Lung microvascular endothelial cell (primary cell): Measurements from ENCODE around the gene TRABD2A. TPM values are rescaled to one million over a fixed set of nuclear protein-coding genes. Genes with fewer than 3 reads are reported as not detected.
"Not testable (repeated sequence)": the region's sequence is repeated elsewhere in the genome, so short reads cannot be mapped to it uniquely, and the experiment has no call there.

Experiments used
- DNase-seq, 2 donors: peaks; one replicate each; pipeline versions ENCODE4 v3.0.0 to v3.0.0-alpha.2; 2010; ENCODE audit warnings: low read depth in 2 of 2
- total RNA-seq: library from RNA; depleted of rRNA; stranded (reverse); fragments of >200 nt; gene quantifications from 2 replicates; pipeline ENCODE4 v1.2.1, GENCODE V29; 2014

Gene TRABD2A
- total RNA-seq = 0.87 and 0.99 TPM in 2 replicates

GRCh38 chr2:84880645-84881521 lies at the start of gene TRABD2A:
Gene TRABD2A (minus strand): TSS chr2:84881084. CDS start chr2:84881039, 45 bp downstream.
- no peak for DNase-seq

- no peak for DNase-seq
Observed at GRCh38 chr2:84927275-84927627, 46.4 kb upstream of the TRABD2A start.

- peak; percentile 93 for DNase-seq
Observed at GRCh38 chr2:84925724-84926376, 45.0 kb upstream of the TRABD2A start.

GRCh38 chr2:84925336-84925723 lies 44.4 kb upstream of the TRABD2A start:
- no peak for DNase-seq

GRCh38 chr2:84924173-84925106 lies 43.6 kb upstream of the TRABD2A start:
- DNase-seq = peak; percentile 91 to 93

- no peak for DNase-seq
Observed at GRCh38 chr2:84923009-84923408, 42.1 kb upstream of the TRABD2A start.

- DNase-seq = peak; percentile 97
Observed at GRCh38 chr2:84919885-84920580, 39.1 kb upstream of the TRABD2A start.

- no peak for DNase-seq
Observed at GRCh38 chr2:84918430-84918829, 37.5 kb upstream of the TRABD2A start.

GRCh38 chr2:84917821-84918220 lies 36.9 kb upstream of the TRABD2A start:
- DNase-seq = not testable (repeated sequence)

GRCh38 chr2:84915675-84916074 lies 34.8 kb upstream of the TRABD2A start:
- not testable (repeated sequence) for DNase-seq

GRCh38 chr2:84914334-84914733 lies 33.5 kb upstream of the TRABD2A start:
- no peak for DNase-seq

- DNase-seq = no peak
Observed at GRCh38 chr2:84912984-84913383, 32.1 kb upstream of the TRABD2A start.

GRCh38 chr2:84911135-84911678 lies 30.3 kb upstream of the TRABD2A start:
- DNase-seq = no peak

- DNase-seq = no peak
Observed at GRCh38 chr2:84908948-84909713, 28.2 kb upstream of the TRABD2A start.

GRCh38 chr2:84906900-84907714 lies 26.2 kb upstream of the TRABD2A start:
- DNase-seq = peak; percentile 83 to 93

GRCh38 chr2:84906108-84906899 lies 25.4 kb upstream of the TRABD2A start:
- peak; percentile 45 to 46 for DNase-seq

- DNase-seq = peak; percentile 89 to 92
Observed at GRCh38 chr2:84905181-84906107, 24.6 kb upstream of the TRABD2A start, which contains the start of gene TMSB10. Gene TMSB10 (plus strand): TSS chr2:84905656.
